HCT116 (cell line): Measurements from ENCODE around the gene MAOA. TPM values are rescaled to one million over a fixed set of nuclear protein-coding genes. Genes with fewer than 3 reads are reported as not detected.

ENCODE experiments used
- ATAC-seq: fragments of 200-7000 bp; cut with Tn5 transposase; 2 replicates; pipeline ENCODE4 v1.9.1; 2020; ENCODE audit warnings: mild to moderate bottlenecking, moderate library complexity
- BruUV-seq: library from RNA; stranded (reverse); fragments of 400-500 nt; replicated peaks from 2 replicates; lab custom pipeline; 2021; lab: Mats Ljungman, UMichigan
- CTCF ChIA-PET: fragments of 300-600 bp; sonication (Branson Sonifier 250); formaldehyde crosslinking; loops from one replicate; lab custom pipeline; 2021; ENCODE audit warnings: antibody characterized with exemption; lab: Charles Lee
- POLR2A ChIA-PET: fragments of 300-600, 350-600 bp; sonication (Branson Sonifier 250); formaldehyde crosslinking; loops from one replicate; lab custom pipeline; 2021; ENCODE audit warnings: antibody characterized with exemption; lab: Charles Lee
- RAD21 ChIA-PET, 2 experiments: fragments of 300-600 bp; sonication (Branson Sonifier 250); formaldehyde crosslinking; loops; one replicate each; lab custom pipeline; 2023; ENCODE audit warnings: low total read pairs in 2 of 2; ENCODE audit not compliant: uncharacterized antibody in 2 of 2, unreplicated experiment in 2 of 2, low non-redundant PET in 1 of 2; lab: Charles Lee
- DNase-seq: peaks from one replicate; pipeline ENCODE4 v3.0.0-alpha.2; 2010; ENCODE audit warnings: low read depth, low spot score
- H2AFZ ChIP-seq: fragments of 200-600 bp; shearing (Covaris generic), sonication (generic); 2 replicates; pipeline ENCODE4 v1.6.1; 2017; ENCODE audit warnings: low read depth, mixed run types, mixed read lengths, antibody characterized with exemption, low read length; ENCODE audit not compliant: poor library complexity, severe bottlenecking
- H3K27ac ChIP-seq: 2 replicates; pipeline ENCODE4 v1.5.1; 2012; ENCODE audit warnings: low read depth, low read length
- H3K27me3 ChIP-seq: fragments of 200-600 bp; sonication (generic); 2 replicates; pipeline ENCODE4 v1.6.1; 2016; ENCODE audit warnings: mixed run types, low read length, mixed read lengths; ENCODE audit not compliant: insufficient read depth
- H3K36me3 ChIP-seq, 2 experiments: fragments of 200-500 bp in 1 of 2; fragments of 200-600 bp in 1 of 2; sonication (Bioruptor generic) in 1 of 2; sonication (generic) in 1 of 2; 2 replicates each; pipeline versions ENCODE4 v1.5.1 to v1.6.1; 2014 to 2016; ENCODE audit warnings: low read length in 2 of 2, inconsistent platforms in 1 of 2, mixed read lengths in 1 of 2, mixed run types in 1 of 2; ENCODE audit not compliant: insufficient read depth in 2 of 2, control insufficient read depth in 1 of 2
- H3K4me1 ChIP-seq, 2 experiments: fragments of 200-600 bp in 1 of 2; sonication (generic) in 1 of 2; 2 replicates each; pipeline versions ENCODE4 v1.5.1 to v1.6.1; 2012 to 2017; ENCODE audit warnings: low read length in 2 of 2, inconsistent platforms in 1 of 2, mild to moderate bottlenecking in 1 of 2, mixed read lengths in 1 of 2, mixed run types in 1 of 2, moderate library complexity in 1 of 2; ENCODE audit not compliant: insufficient read depth in 2 of 2, control insufficient read depth in 1 of 2
- H3K4me2 ChIP-seq: fragments of 200-600 bp; sonication (generic); 2 replicates; pipeline ENCODE4 v1.6.1; 2017; ENCODE audit warnings: mixed run types, low read length, mixed read lengths
- H3K4me3 ChIP-seq, 2 experiments: fragments of 200-600 bp in 1 of 2; sonication (generic) in 1 of 2; replicated peaks in 1 of 2; 2 replicates each; pipeline ENCODE4 v1.5.1; 2011 to 2016; ENCODE audit warnings: low read length in 2 of 2, control low read depth in 1 of 2, low read depth in 1 of 2, mild to moderate bottlenecking in 1 of 2, mixed read lengths in 1 of 2, mixed run types in 1 of 2
- H3K79me2 ChIP-seq: fragments of 200-600 bp; sonication (generic); 2 replicates; pipeline ENCODE4 v1.6.1; 2017; ENCODE audit warnings: mild to moderate bottlenecking, mixed run types, low read length, moderate library complexity, mixed read lengths; ENCODE audit not compliant: insufficient read depth
- H3K9ac ChIP-seq: fragments of 200-600 bp; sonication (generic); 2 replicates; pipeline ENCODE4 v1.6.1; 2016; ENCODE audit warnings: low read length, mixed read lengths
- H3K9me2 ChIP-seq: fragments of 200-600 bp; sonication (generic), shearing (Covaris generic); 2 replicates; pipeline ENCODE4 v1.6.1; 2017; ENCODE audit warnings: mixed run types, mild to moderate bottlenecking, moderate library complexity; ENCODE audit not compliant: insufficient read depth
- H3K9me3 ChIP-seq, 2 experiments: fragments of 200-500 bp in 1 of 2; fragments of 200-600 bp in 1 of 2; sonication (Bioruptor generic) in 1 of 2; sonication (generic) in 1 of 2; 2 replicates each; pipeline ENCODE4 v1.6.1; 2014 to 2017; ENCODE audit warnings: low read length in 2 of 2, mixed read lengths in 2 of 2, inconsistent platforms in 1 of 2, low read depth in 1 of 2, mild to moderate bottlenecking in 1 of 2, mixed run types in 1 of 2, moderate library complexity in 1 of 2; ENCODE audit not compliant: control insufficient read depth in 1 of 2, insufficient read depth in 1 of 2
- H4K20me1 ChIP-seq: fragments of 200-600 bp; sonication (generic), shearing (Covaris generic); 2 replicates; pipeline ENCODE4 v1.6.1; 2017; ENCODE audit warnings: mixed run types, mild to moderate bottlenecking, moderate library complexity; ENCODE audit not compliant: insufficient read depth
- CEBPB ChIP-seq: IDR thresholded peaks from 2 replicates; pipeline ENCODE4 v1.6.1; 2012; ENCODE audit warnings: low read depth
- EGR1 ChIP-seq: IDR thresholded peaks from 2 replicates; pipeline ENCODE4 v1.6.1; 2012; ENCODE audit warnings: low read depth
- ELF1 ChIP-seq: IDR thresholded peaks from 2 replicates; pipeline ENCODE4 v1.6.1; 2012; ENCODE audit warnings: low read depth, borderline replicate concordance
- EZH2 ChIP-seq: fragments of 200-600 bp; sonication (generic); IDR thresholded peaks from 2 replicates; pipeline ENCODE4 v1.6.1; 2017; ENCODE audit warnings: antibody characterized with exemption, mixed run types
- FOSL1 ChIP-seq: IDR thresholded peaks from 2 replicates; pipeline ENCODE4 v1.6.1; 2012; ENCODE audit warnings: low read depth
- JUND ChIP-seq: IDR thresholded peaks from 2 replicates; pipeline ENCODE4 v1.6.1; 2012
- POLR2AphosphoS5 ChIP-seq: IDR thresholded peaks from 2 replicates; pipeline ENCODE4 v1.6.1; 2011; ENCODE audit warnings: mild to moderate bottlenecking, low read depth, low read length, moderate library complexity
- RAD21 ChIP-seq: IDR thresholded peaks from 2 replicates; pipeline ENCODE4 v1.6.1; 2012; ENCODE audit warnings: low read depth, mild to moderate bottlenecking
- SIN3A ChIP-seq: IDR thresholded peaks from 2 replicates; pipeline ENCODE4 v1.6.1; 2012; ENCODE audit warnings: low read depth
- SP1 ChIP-seq: IDR thresholded peaks from 2 replicates; pipeline ENCODE4 v1.6.1; 2012; ENCODE audit warnings: low read depth
- SRF ChIP-seq: IDR thresholded peaks from 2 replicates; pipeline ENCODE4 v1.6.1; 2012; ENCODE audit warnings: low read depth
- TCF7L2 ChIP-seq: IDR thresholded peaks from 2 replicates; pipeline ENCODE4 v1.7.0; 2011; ENCODE audit warnings: borderline replicate concordance, inconsistent platforms; ENCODE audit not compliant: insufficient read depth, insufficient read length; ENCODE audit errors: extremely low read depth
- YY1 ChIP-seq: IDR thresholded peaks from 2 replicates; pipeline ENCODE4 v1.6.1; 2011; ENCODE audit warnings: low read length, low read depth, moderate library complexity, mild to moderate bottlenecking; ENCODE audit not compliant: insufficient replicate concordance; ENCODE audit errors: extremely low read depth
- ZFX ChIP-seq: fragments of 450-650 bp; IDR thresholded peaks from 2 replicates; pipeline ENCODE4 v1.6.1; 2017
- ZNF274 ChIP-seq: fragments of 200-500 bp; sonication (Bioruptor generic); IDR thresholded peaks from 2 replicates; pipeline ENCODE4 v1.6.1; 2014; ENCODE audit warnings: mild to moderate bottlenecking, low read depth, low read length, inconsistent platforms
- intact Hi-C: fragments of 100-400 bp; cut with micrococcal nuclease; formaldehyde crosslinking; loops from 2 replicates; pipeline ENCODE4 v1.10.0; 2022
- total RNA-seq: library from RNA; stranded (reverse); gene quantifications from one replicate; pipeline ENCODE4 v1.2.1, GENCODE V29; 2021; ENCODE audit not compliant: unreplicated experiment
- TF ChIP-seq, protein P1 (sequence below), 3 experiments: fragments of 200-600 bp in 1 of 3; sonication (generic) in 1 of 3; IDR thresholded peaks in 2 of 3; conservative IDR thresholded peaks in 1 of 3; 2 replicates each; pipeline ENCODE4 v1.5.1; 2012 to 2017; ENCODE audit warnings: low read depth in 2 of 3, low read length in 2 of 3, antibody characterized with exemption in 1 of 3, borderline replicate concordance in 1 of 3, control low read depth in 1 of 3, mild to moderate bottlenecking in 1 of 3, mixed read lengths in 1 of 3, mixed run types in 1 of 3, moderate library complexity in 1 of 3; ENCODE audit not compliant: insufficient read depth in 1 of 3
- TF ChIP-seq, protein P2 (sequence below): IDR thresholded peaks from 2 replicates; pipeline ENCODE4 v1.6.1; 2012; ENCODE audit warnings: low read depth
- TF ChIP-seq, protein P3 (sequence below): IDR thresholded peaks from 2 replicates; pipeline ENCODE4 v1.6.1; 2012
- TF ChIP-seq, protein P4 (sequence below): IDR thresholded peaks from 2 replicates; pipeline ENCODE4 v1.6.1; 2012

Gene MAOA
- total RNA-seq, 1 experiment from 2014 or later = 13.6 TPM

DNA sequence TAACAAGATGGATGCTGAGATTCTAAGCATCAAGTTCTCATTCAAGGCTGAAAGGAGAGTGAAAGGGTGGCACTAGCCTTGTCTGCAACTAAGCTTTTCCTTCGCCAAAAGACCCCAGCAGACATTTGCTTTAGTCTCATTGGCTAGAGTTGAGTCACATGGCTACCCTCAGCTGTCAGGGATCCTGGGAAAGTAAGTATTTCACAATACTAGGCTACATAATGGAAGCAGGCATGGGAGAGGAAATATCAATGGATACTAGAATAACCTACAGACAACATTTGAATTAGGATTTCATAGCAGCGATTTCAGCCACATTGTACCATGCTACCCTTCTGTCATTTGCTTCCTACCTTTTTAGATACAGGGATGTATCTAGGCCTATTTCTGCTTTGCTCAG, 29.1 kb downstream of the MAOA start (continued):
- TF ChIP-seq, protein P1, sequence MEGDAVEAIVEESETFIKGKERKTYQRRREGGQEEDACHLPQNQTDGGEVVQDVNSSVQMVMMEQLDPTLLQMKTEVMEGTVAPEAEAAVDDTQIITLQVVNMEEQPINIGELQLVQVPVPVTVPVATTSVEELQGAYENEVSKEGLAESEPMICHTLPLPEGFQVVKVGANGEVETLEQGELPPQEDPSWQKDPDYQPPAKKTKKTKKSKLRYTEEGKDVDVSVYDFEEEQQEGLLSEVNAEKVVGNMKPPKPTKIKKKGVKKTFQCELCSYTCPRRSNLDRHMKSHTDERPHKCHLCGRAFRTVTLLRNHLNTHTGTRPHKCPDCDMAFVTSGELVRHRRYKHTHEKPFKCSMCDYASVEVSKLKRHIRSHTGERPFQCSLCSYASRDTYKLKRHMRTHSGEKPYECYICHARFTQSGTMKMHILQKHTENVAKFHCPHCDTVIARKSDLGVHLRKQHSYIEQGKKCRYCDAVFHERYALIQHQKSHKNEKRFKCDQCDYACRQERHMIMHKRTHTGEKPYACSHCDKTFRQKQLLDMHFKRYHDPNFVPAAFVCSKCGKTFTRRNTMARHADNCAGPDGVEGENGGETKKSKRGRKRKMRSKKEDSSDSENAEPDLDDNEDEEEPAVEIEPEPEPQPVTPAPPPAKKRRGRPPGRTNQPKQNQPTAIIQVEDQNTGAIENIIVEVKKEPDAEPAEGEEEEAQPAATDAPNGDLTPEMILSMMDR (IDR thresholded peaks at IDR 0.05 in 2 of 3, conservative IDR thresholded peaks at IDR 0.05 in 1 of 3; ENCODE audit: borderline replicate concordance in 1 of 3, insufficient read depth in 1 of 3, low read depth in 2 of 3, low read length in 2 of 3) = no peak
- no peak for TF ChIP-seq RAD21
- TF ChIP-seq YY1 = no peak
- TF ChIP-seq, all 23 proteins: peak for 0

DNA sequence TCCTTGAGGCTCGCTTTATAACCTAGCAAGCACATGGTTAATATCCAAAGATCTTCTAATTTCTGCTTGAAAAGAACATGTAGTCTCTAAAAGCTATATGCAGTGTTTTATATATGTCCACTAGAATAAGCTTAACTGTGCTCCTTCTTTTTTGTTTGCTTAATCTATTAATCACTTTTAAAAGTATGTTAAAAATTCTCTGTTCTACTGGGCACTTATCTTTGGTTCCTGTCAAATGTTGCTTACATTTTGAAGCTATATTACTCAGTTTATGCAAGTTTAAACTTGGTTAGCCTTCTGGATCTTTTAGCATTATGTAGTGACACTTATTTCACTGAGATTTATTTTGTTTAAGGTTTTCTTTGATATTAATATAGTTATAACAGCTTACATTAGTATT, 32.5 kb downstream of the MAOA start:
- Histone ChIP-seq H3K79me2 (no peaks in the 10 kb centered on the region), H3K9me3 (no peaks in the 10 kb centered on the region), H3K36me3 (no peaks in the 10 kb centered on the region), H2AFZ (no peak overlapping the region), H3K27me3 (no peaks in the 10 kb centered on the region), H3K9ac (no peak overlapping the region), H4K20me1 (no peaks in the 10 kb centered on the region), H3K4me3 (no peak overlapping the region), H3K9me2 (no peaks in the 10 kb centered on the region), H3K4me1 (0 out of 4 replicates have a peak, but pooled peaks cover 0 to 2% of the 10 kb centered on the region in 2 experiments), H3K27ac (no peak overlapping the region), H3K4me2 (no peak overlapping the region)
- intact Hi-C loops = no loop called here
- no peak for DNase-seq
- no peak for ATAC-seq
- no TSS peak for BruUV-seq
- ChIA-PET POLR2A (interaction anchor here (0.9 kb wide), 1 partner anchor 19 kb away, joined by 3 read pairs; no protein-coding TSS in a partner anchor), CTCF (no interaction called here), RAD21 (no interaction called here)
- TF ChIP-seq JUND (no peak), TCF7L2 (no peak), SP1 (no peak), ELF1 (no peak), EGR1 (no peak), ZFX (no peak), SRF (no peak), POLR2AphosphoS5 (no peak), ZNF274 (no peak), FOSL1 (no peak), SIN3A (no peak), CEBPB (no peak), EZH2 (no peak)
- TF ChIP-seq, protein P1 (IDR thresholded peaks at IDR 0.05 in 2 of 3, conservative IDR thresholded peaks at IDR 0.05 in 1 of 3; ENCODE audit: borderline replicate concordance in 1 of 3, insufficient read depth in 1 of 3, low read depth in 2 of 3, low read length in 2 of 3) = no peak
- TF ChIP-seq, protein P2, sequence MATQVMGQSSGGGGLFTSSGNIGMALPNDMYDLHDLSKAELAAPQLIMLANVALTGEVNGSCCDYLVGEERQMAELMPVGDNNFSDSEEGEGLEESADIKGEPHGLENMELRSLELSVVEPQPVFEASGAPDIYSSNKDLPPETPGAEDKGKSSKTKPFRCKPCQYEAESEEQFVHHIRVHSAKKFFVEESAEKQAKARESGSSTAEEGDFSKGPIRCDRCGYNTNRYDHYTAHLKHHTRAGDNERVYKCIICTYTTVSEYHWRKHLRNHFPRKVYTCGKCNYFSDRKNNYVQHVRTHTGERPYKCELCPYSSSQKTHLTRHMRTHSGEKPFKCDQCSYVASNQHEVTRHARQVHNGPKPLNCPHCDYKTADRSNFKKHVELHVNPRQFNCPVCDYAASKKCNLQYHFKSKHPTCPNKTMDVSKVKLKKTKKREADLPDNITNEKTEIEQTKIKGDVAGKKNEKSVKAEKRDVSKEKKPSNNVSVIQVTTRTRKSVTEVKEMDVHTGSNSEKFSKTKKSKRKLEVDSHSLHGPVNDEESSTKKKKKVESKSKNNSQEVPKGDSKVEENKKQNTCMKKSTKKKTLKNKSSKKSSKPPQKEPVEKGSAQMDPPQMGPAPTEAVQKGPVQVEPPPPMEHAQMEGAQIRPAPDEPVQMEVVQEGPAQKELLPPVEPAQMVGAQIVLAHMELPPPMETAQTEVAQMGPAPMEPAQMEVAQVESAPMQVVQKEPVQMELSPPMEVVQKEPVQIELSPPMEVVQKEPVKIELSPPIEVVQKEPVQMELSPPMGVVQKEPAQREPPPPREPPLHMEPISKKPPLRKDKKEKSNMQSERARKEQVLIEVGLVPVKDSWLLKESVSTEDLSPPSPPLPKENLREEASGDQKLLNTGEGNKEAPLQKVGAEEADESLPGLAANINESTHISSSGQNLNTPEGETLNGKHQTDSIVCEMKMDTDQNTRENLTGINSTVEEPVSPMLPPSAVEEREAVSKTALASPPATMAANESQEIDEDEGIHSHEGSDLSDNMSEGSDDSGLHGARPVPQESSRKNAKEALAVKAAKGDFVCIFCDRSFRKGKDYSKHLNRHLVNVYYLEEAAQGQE = no peak
- TF ChIP-seq, protein P3, sequence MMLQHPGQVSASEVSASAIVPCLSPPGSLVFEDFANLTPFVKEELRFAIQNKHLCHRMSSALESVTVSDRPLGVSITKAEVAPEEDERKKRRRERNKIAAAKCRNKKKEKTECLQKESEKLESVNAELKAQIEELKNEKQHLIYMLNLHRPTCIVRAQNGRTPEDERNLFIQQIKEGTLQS = no peak
- TF ChIP-seq, protein P4, sequence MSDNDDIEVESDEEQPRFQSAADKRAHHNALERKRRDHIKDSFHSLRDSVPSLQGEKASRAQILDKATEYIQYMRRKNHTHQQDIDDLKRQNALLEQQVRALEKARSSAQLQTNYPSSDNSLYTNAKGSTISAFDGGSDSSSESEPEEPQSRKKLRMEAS = no peak
